H1 (cell line): Measurements from ENCODE around the gene GRK5. TPM values are rescaled to one million over a fixed set of nuclear protein-coding genes. Genes with fewer than 3 reads are reported as not detected.

Experiments
- CTCF ChIA-PET: fragments of 300-600 bp; sonication (Branson Sonifier 250); formaldehyde crosslinking; loops from one replicate; lab custom pipeline; 2021; ENCODE audit not compliant: partially characterized antibody; lab: Charles Lee
- POLR2A ChIA-PET: fragments of 300-600 bp; sonication (Branson Sonifier 250); formaldehyde crosslinking; loops from one replicate; lab custom pipeline; 2021; ENCODE audit warnings: inconsistent platforms; ENCODE audit not compliant: partially characterized antibody; lab: Charles Lee
- DNase-seq, 2 experiments: peaks; one replicate each; pipeline versions ENCODE4 v3.0.0 to v3.0.0-alpha.2; 2010 to 2022; ENCODE audit warnings: low spot score in 2 of 2, low read depth in 1 of 2, mixed read lengths in 1 of 2
- FAIRE-seq: peaks from 2 replicates; lab custom pipeline; 2011; peaks lifted over from hg19 to GRCh38; lab: Jason Lieb, UNC
- H2AFZ ChIP-seq: 2 replicates; pipeline ENCODE4 v1.8.1; 2012; ENCODE audit warnings: low read length, inconsistent platforms
- H2AK5ac ChIP-seq: 2 replicates; pipeline ENCODE4 v1.6.1; 2013; ENCODE audit warnings: low read depth, low read length
- H2BK120ac ChIP-seq: replicated peaks from 2 replicates; pipeline ENCODE3; 2013; ENCODE audit warnings: low read depth, low read length, inconsistent platforms
- H2BK12ac ChIP-seq: 2 replicates; pipeline ENCODE4 v1.6.1; 2013; ENCODE audit warnings: low read depth, low read length
- H2BK15ac ChIP-seq: 2 replicates; pipeline ENCODE4 v1.6.1; 2013; ENCODE audit warnings: low read length
- H2BK20ac ChIP-seq: 2 replicates; pipeline ENCODE4 v1.6.1; 2013; ENCODE audit warnings: low read length
- H2BK5ac ChIP-seq: 2 replicates; pipeline ENCODE4 v1.6.1; 2013; ENCODE audit warnings: low read depth, low read length
- H3K14ac ChIP-seq: 2 replicates; pipeline ENCODE4 v1.6.1; 2013; ENCODE audit warnings: inconsistent platforms; ENCODE audit not compliant: insufficient read length
- H3K18ac ChIP-seq: 2 replicates; pipeline ENCODE4 v1.6.1; 2013; ENCODE audit warnings: low read length; ENCODE audit errors: extremely low read depth
- H3K23ac ChIP-seq: 2 replicates; pipeline ENCODE4 v1.6.1; 2013; ENCODE audit warnings: inconsistent platforms; ENCODE audit not compliant: insufficient read length
- H3K23me2 ChIP-seq: 2 replicates; pipeline ENCODE4 v1.6.1; 2013; ENCODE audit warnings: low read depth, low read length
- H3K27ac ChIP-seq: 2 replicates; pipeline ENCODE4 v1.6.1; 2011; ENCODE audit warnings: low read depth, low read length, inconsistent platforms
- H3K27me3 ChIP-seq, 4 experiments: replicated peaks in 1 of 4; 1 replicate in 1 of 4; 2 replicates in 3 of 4; pipeline versions ENCODE4 v1.6.1 to v1.8.1; 2011 to 2013; ENCODE audit warnings: low read length in 3 of 4, mild to moderate bottlenecking in 3 of 4, inconsistent platforms in 2 of 4, mixed read lengths in 2 of 4, moderate library complexity in 1 of 4; ENCODE audit not compliant: control insufficient read depth in 3 of 4, insufficient read depth in 3 of 4; ENCODE audit errors: extremely low read depth in 1 of 4
- H3K36me3 ChIP-seq, 4 experiments: 2 replicates each; pipeline versions ENCODE4 v1.6.1 to v1.8.1; 2011 to 2013; ENCODE audit warnings: mild to moderate bottlenecking in 4 of 4, low read length in 3 of 4, moderate library complexity in 2 of 4, control low read depth in 1 of 4, inconsistent platforms in 1 of 4; ENCODE audit not compliant: insufficient read depth in 4 of 4, control insufficient read depth in 2 of 4
- H3K4ac ChIP-seq: replicated peaks from 2 replicates; pipeline ENCODE3; 2013; ENCODE audit warnings: low read length, low read depth, mixed read lengths, inconsistent platforms; ENCODE audit not compliant: insufficient read length
- H3K4me1 ChIP-seq, 4 experiments: replicated peaks in 1 of 4; 1 replicate in 1 of 4; 2 replicates in 3 of 4; pipeline versions ENCODE4 v1.6.1 to v1.8.1; 2011 to 2013; ENCODE audit warnings: low read length in 3 of 4, inconsistent platforms in 2 of 4, mixed read lengths in 1 of 4; ENCODE audit not compliant: insufficient read depth in 4 of 4, control insufficient read depth in 3 of 4
- H3K4me2 ChIP-seq, 2 experiments: 2 replicates each; pipeline versions ENCODE4 v1.6.1 to v1.8.1; 2011 to 2013; ENCODE audit warnings: low read depth in 2 of 2, low read length in 2 of 2, control low read depth in 1 of 2, inconsistent platforms in 1 of 2, mild to moderate bottlenecking in 1 of 2; ENCODE audit not compliant: insufficient read depth in 1 of 2
- H3K4me3 ChIP-seq, 4 experiments: fragments of 200-600, 300-600 bp in 1 of 4; sonication (generic), shearing (Covaris generic), sonication (Bioruptor Twin) in 1 of 4; 2 replicates each; pipeline versions ENCODE4 v1.5.1 to v1.8.1; 2011 to 2016; ENCODE audit warnings: low read length in 4 of 4, low read depth in 3 of 4, control low read depth in 2 of 4, inconsistent platforms in 2 of 4, mild to moderate bottlenecking in 2 of 4, mixed read lengths in 1 of 4, moderate library complexity in 1 of 4; ENCODE audit not compliant: insufficient read depth in 2 of 4; ENCODE audit errors: extremely low read depth in 1 of 4
- H3K56ac ChIP-seq: replicated peaks from 2 replicates; pipeline ENCODE3; 2013; ENCODE audit warnings: low read depth, mild to moderate bottlenecking, mixed read lengths, low read length, inconsistent platforms; ENCODE audit not compliant: insufficient read length
- H3K79me1 ChIP-seq: 2 replicates; pipeline ENCODE4 v1.6.1; 2013; ENCODE audit warnings: low read depth, low read length, control low read depth
- H3K79me2 ChIP-seq, 2 experiments: 2 replicates each; pipeline versions ENCODE4 v1.6.1 to v1.8.1; 2012 to 2013; ENCODE audit warnings: low read length in 2 of 2, mild to moderate bottlenecking in 2 of 2, inconsistent platforms in 1 of 2; ENCODE audit not compliant: insufficient read depth in 2 of 2, control insufficient read depth in 1 of 2
- H3K9ac ChIP-seq, 4 experiments: replicated peaks in 1 of 4; 1 replicate in 1 of 4; 2 replicates in 3 of 4; pipeline versions ENCODE4 v1.6.1 to v1.8.1; 2011 to 2013; ENCODE audit warnings: low read depth in 3 of 4, low read length in 3 of 4, control low read depth in 2 of 4, mild to moderate bottlenecking in 2 of 4, moderate library complexity in 2 of 4, inconsistent platforms in 1 of 4; ENCODE audit errors: extremely low read depth in 1 of 4
- H3K9me3 ChIP-seq, 2 experiments: 2 replicates each; pipeline versions ENCODE4 v1.6.1 to v1.8.1; 2012 to 2013; ENCODE audit warnings: mild to moderate bottlenecking in 2 of 2, moderate library complexity in 2 of 2, control low read depth in 1 of 2, inconsistent platforms in 1 of 2, low read depth in 1 of 2, low read length in 1 of 2, mixed read lengths in 1 of 2; ENCODE audit not compliant: insufficient read depth in 2 of 2
- H4K20me1 ChIP-seq, 2 experiments: replicated peaks in 1 of 2; 2 replicates each; pipeline versions ENCODE3 to v1.8.1; 2011 to 2013; ENCODE audit warnings: inconsistent platforms in 2 of 2, low read length in 2 of 2, mild to moderate bottlenecking in 1 of 2; ENCODE audit not compliant: insufficient read depth in 2 of 2, control insufficient read depth in 1 of 2
- H4K5ac ChIP-seq: 2 replicates; pipeline ENCODE4 v1.6.1; 2013; ENCODE audit warnings: low read length, low read depth, mixed read lengths, inconsistent platforms; ENCODE audit not compliant: insufficient read length
- H4K8ac ChIP-seq: 2 replicates; pipeline ENCODE4 v1.8.0; 2013; ENCODE audit warnings: mild to moderate bottlenecking, moderate library complexity, low read length, inconsistent platforms; ENCODE audit not compliant: insufficient read depth; ENCODE audit errors: extremely low read depth
- H4K91ac ChIP-seq: replicated peaks from 2 replicates; pipeline ENCODE3; 2013; ENCODE audit warnings: low read length, mixed read lengths, inconsistent platforms; ENCODE audit not compliant: insufficient read length
- ASH2L ChIP-seq: fragments of 200-600, 300-600 bp; sonication (generic); IDR thresholded peaks from one replicate; pipeline ENCODE4 v1.7.1; 2017; ENCODE audit warnings: low read length
- CHD1 ChIP-seq: IDR thresholded peaks from 2 replicates; pipeline ENCODE4 v1.6.1; 2012; ENCODE audit warnings: low read depth, low read length, improper control_type of control experiment
- KDM5A ChIP-seq: fragments of 200-600 bp; IDR thresholded peaks from 2 replicates; pipeline ENCODE4 v1.7.1; 2012; ENCODE audit warnings: mild to moderate bottlenecking, low read length, inconsistent platforms, mixed read lengths
- MAFK ChIP-seq: IDR thresholded peaks from 2 replicates; pipeline ENCODE4 v1.6.1; 2012; ENCODE audit warnings: low read depth, mild to moderate bottlenecking, improper control_type of control experiment, low read length
- SAP30 ChIP-seq: fragments of 300-600 bp; sonication (generic); IDR thresholded peaks from 2 replicates; pipeline ENCODE4 v1.7.1; 2012; ENCODE audit warnings: low read length, moderate library complexity, mild to moderate bottlenecking, inconsistent platforms; ENCODE audit not compliant: insufficient read depth, insufficient replicate concordance
- SIN3A ChIP-seq, 2 experiments: IDR thresholded peaks in 1 of 2; conservative IDR thresholded peaks in 1 of 2; 2 replicates each; pipeline ENCODE4 v1.6.1; 2011 to 2012; ENCODE audit warnings: low read length in 2 of 2, improper control_type of control experiment in 1 of 2, low read depth in 1 of 2, mild to moderate bottlenecking in 1 of 2
- SRF ChIP-seq: IDR thresholded peaks from 2 replicates; pipeline ENCODE4 v1.6.1; 2011; ENCODE audit warnings: mild to moderate bottlenecking, low read depth, low read length, moderate library complexity
- TCF12 ChIP-seq: IDR thresholded peaks from 2 replicates; pipeline ENCODE4 v1.6.1; 2011; ENCODE audit warnings: low read depth, mild to moderate bottlenecking, low read length
- WGBS, 2 experiments: shearing (Covaris generic) in 1 of 2; methylation state at CpG; one replicate each; pipeline versions ENCODE4 v1.1.6 to v1.1.7; 2013 to 2015; ENCODE audit warnings: low lambda C conversion rate in 2 of 2, mixed read lengths in 2 of 2, inconsistent platforms in 1 of 2, low coverage in 1 of 2, missing lambda C conversion rate in 1 of 2; ENCODE audit not compliant: insufficient replicate concordance in 2 of 2, insufficient coverage in 1 of 2, insufficient read length in 1 of 2; ENCODE audit errors: extremely low coverage in 1 of 2, missing lambda C conversion rate in 1 of 2; 5-methylcytosine and 5-hydroxymethylcytosine counted together
- polyA plus RNA-seq, 7 experiments: library from polyadenylated mRNA; depleted of rRNA in 3 of 7; stranded (reverse) in 5 of 7; unstranded in 2 of 7; fragments of >200 nt in 5 of 7; fragments of 200-250 nt in 2 of 7; gene quantifications; 1 replicate in 5 of 7; 2 replicates in 1 of 7; 4 replicates in 1 of 7; pipeline versions ENCODE4 v1.2.1 to v1.2.3, GENCODE V29; 2011 to 2013; ENCODE audit warnings: missing spikeins in 2 of 7, mixed read lengths in 2 of 7
- total RNA-seq: library from RNA; stranded (reverse); fragmentation: NEBNext Ultra II Directional; extraction: Animal tissue kit (Norgen Biotek cat#: 25700); gene quantifications from 2 replicates; pipeline ENCODE4 v1.2.1, GENCODE V29; 2021

GRK5 gene
- total and polyA plus RNA-seq, 2 of the 8 experiments (the other 6 are each of a cell fraction or from before 2014, with no cell fraction given): 0.54 to 2.5 TPM

DNA sequence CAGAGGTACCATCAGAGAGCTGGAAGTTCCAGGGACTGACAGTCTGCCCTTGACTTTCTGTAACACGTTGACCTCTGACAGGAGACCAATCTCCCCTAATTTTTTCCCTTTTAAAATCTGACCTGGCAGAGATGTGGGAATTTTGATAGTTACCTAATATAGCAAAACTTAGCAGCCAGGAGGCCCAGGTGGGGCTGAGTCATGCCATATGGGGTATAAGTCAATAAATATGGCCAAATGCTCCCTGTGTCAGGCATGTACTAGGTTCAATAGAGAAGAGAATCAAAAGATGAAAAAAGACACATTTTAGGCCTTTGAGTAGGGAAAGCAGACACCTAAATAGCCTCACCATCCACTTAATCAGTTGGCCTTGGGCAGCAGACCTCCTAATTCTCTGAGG is 6.1 kb upstream of the GRK5 start:
- ChIA-PET POLR2A (no interaction called here), CTCF (interaction anchor here (0.6 to 10.9 kb wide), 7 partner anchors 7 to 292 kb away, joined by 3 to 272 read pairs (median 5); partner anchors contain the start of gene GRK5)
- Histone ChIP-seq H3K79me1 (no peaks in the 10 kb centered on the region), H4K5ac (no peak overlapping the region), H3K27ac (no peak overlapping the region), H3K23me2 (no peaks in the 10 kb centered on the region), H3K4me1 (peaks cover 0 to 3% (median 0%) of the 10 kb centered on the region in 4 experiments; a peak in 2 of 7 replicates), H2BK120ac (no peak overlapping the region), H3K23ac (no peak overlapping the region), H3K4me2 (no peak overlapping the region), H3K79me2 (no peaks in the 10 kb centered on the region), H2BK5ac (no peak overlapping the region), H2AK5ac (no peak overlapping the region), H3K9ac (no peak overlapping the region), H2BK20ac (no peak overlapping the region), H4K8ac (no peak overlapping the region), H3K27me3 (no peaks in the 10 kb centered on the region; a peak in 1 of 7 replicates), H4K20me1 (no peaks in the 10 kb centered on the region), H3K36me3 (no peaks in the 10 kb centered on the region), H3K9me3 (no peaks in the 10 kb centered on the region), H2BK12ac (no peak overlapping the region), H3K4me3 (no peak overlapping the region), H4K91ac (no peak overlapping the region), H3K14ac (no peak overlapping the region), H3K56ac (no peak overlapping the region), H2AFZ (no peak overlapping the region), H3K4ac (no peak overlapping the region), H3K18ac (no peak overlapping the region), H2BK15ac (no peak overlapping the region)
- WGBS, 2 experiments: 77% methylated on average over 1 of the region's 1 CpG; no CpG with 5 or more reads in 1 of the 2 experiments
- FAIRE-seq (no peak), DNase-seq (no peak)
- TF ChIP-seq SAP30: no peak
- TF ChIP-seq KDM5A: no peak
- no peak for TF ChIP-seq SRF
- TF ChIP-seq MAFK: no peak
- no peak for TF ChIP-seq CHD1
- TF ChIP-seq TCF12: no peak
- TF ChIP-seq ASH2L: no peak
- no peak for TF ChIP-seq SIN3A (conservative IDR thresholded peaks at IDR 0.05 in 1 of 2, IDR thresholded peaks at IDR 0.05 in 1 of 2; ENCODE audit: low read depth in 1 of 2, low read length in 2 of 2)
